ENCODE results near the gene POLR1E.
A peak's percentile ranks its signal among the peaks of the same experiment; 100 is the strongest.

GRCh38 chr9:37485389-37486255 lies at the start of gene POLR1E:
- no peak for TF ChIP-seq CTCF (IDR thresholded peaks at IDR 0.05; ENCODE audit: extremely low read depth in 1 of 2, insufficient read depth in 1 of 2, low read depth in 1 of 2, low read length in 2 of 2)
- peak; percentile 94 for TF ChIP-seq POLR2A (IDR thresholded peaks at IDR 0.05; ENCODE audit: low read depth, low read length)
